ENCODE measurements around the gene CPNE5.

DNA sequence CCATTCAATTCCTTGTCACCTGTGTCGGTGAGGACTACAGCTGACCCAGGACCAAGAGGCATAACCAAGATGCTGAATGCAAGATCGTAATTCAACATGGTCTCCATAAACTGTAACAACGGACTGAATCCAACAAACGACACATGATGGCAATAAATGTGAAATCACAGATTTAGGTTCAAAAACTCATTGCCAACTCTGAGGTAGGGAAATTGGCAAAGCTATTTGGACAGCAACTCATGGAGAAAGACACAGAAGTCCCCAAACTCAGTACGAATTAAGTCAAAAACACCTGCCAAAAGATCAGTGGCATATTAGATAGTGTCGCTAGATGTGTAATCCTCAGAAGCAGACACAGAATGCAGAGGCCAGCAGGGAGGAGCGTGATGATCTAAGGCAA, 25.0 kb downstream of the CPNE5 start:
- TF ChIP-seq, protein P1, sequence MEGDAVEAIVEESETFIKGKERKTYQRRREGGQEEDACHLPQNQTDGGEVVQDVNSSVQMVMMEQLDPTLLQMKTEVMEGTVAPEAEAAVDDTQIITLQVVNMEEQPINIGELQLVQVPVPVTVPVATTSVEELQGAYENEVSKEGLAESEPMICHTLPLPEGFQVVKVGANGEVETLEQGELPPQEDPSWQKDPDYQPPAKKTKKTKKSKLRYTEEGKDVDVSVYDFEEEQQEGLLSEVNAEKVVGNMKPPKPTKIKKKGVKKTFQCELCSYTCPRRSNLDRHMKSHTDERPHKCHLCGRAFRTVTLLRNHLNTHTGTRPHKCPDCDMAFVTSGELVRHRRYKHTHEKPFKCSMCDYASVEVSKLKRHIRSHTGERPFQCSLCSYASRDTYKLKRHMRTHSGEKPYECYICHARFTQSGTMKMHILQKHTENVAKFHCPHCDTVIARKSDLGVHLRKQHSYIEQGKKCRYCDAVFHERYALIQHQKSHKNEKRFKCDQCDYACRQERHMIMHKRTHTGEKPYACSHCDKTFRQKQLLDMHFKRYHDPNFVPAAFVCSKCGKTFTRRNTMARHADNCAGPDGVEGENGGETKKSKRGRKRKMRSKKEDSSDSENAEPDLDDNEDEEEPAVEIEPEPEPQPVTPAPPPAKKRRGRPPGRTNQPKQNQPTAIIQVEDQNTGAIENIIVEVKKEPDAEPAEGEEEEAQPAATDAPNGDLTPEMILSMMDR (optimal IDR thresholded peaks at IDR 0.05 in 1 of 3, IDR thresholded peaks at IDR 0.05 in 1 of 3, conservative IDR thresholded peaks at IDR 0.05 in 1 of 3; ENCODE audit: extremely low read depth in 1 of 3, insufficient read depth in 2 of 3, low read length in 3 of 3): no peak
- TF ChIP-seq EZH2 (IDR thresholded peaks at IDR 0.05; ENCODE audit: low read length): no peak

Measured in keratinocyte (primary cell).